ENCODE measurements around the gene CIP2A.

The CIP2A gene

GRCh38 chr3:108510496-108510895, 78.7 kb downstream of the CIP2A start, which contains the start of gene MYH15:
Gene MYH15 (minus strand): TSS chr3:108510596. CDS start chr3:108510530, 66 bp downstream.
- no peak for DNase-seq (ENCODE audit: low read depth)

- DNase-seq (ENCODE audit: low read depth) = no peak
Observed at GRCh38 chr3:108509871-108510270, 79.4 kb downstream of the CIP2A start.

GRCh38 chr3:108509263-108509662, 80.0 kb downstream of the CIP2A start:
- DNase-seq (ENCODE audit: low read depth) = no peak

GRCh38 chr3:108507902-108508301, 81.3 kb downstream of the CIP2A start:
- no peak for DNase-seq (ENCODE audit: low read depth)

DNA sequence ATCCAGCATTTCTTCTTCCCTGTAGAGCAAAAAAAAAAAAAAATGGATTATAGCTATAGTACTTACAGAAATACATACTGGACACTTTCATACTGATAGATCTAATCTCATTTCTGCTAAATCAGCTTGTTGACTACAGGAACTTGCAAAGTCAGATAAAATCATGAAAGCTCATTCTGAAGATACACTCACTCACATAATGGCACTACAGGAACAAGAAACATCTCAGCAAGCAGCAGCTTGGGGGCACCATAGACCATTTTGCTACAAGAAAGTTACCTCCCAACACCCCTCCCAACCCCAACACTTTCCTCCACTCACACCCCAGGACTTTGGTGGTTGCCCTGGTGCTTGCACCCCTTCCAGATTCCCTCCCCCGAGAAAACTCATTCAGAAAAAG, 83.4 kb downstream of the CIP2A start:
- DNase-seq (ENCODE audit: low read depth) = no peak

DNA sequence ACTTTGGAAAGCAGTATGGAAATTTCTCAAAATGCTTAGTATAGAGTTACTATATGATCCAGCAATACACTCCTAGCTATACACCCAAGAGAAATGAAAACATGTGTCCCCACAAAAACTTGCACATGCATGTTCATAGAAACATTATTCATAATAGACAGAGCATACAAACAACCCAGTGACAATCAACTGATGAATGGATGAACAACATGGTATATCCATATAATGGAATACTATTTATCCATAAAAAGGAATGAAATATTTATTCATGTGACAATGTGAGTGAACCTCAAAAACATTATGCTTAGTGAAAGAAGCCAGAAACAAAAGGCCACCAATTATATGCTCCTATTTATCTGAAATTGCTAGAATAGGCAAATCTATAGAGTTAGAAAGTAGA, 85.5 kb downstream of the CIP2A start:
- no peak for DNase-seq (ENCODE audit: low read depth)

DNA sequence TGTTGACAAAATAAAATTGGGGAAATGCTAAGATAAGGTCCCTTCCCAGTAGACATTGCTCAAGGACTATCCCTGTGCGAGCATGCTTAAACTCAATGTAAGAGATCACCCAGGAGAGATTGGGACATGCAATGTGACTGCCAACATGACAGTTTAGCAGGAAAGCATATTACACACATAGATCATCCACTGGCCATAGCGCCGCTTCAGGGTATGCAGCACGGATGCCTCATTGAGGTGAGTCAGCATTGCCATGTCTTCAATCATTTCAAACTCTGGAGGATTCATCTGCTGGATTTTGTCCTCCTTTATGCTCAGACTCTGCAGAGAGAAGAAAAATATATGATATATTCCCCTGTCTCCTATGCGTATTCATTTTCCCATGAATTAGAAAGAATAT, 87.7 kb downstream of the CIP2A start:
- DNase-seq (ENCODE audit: low read depth) = no peak

DNA sequence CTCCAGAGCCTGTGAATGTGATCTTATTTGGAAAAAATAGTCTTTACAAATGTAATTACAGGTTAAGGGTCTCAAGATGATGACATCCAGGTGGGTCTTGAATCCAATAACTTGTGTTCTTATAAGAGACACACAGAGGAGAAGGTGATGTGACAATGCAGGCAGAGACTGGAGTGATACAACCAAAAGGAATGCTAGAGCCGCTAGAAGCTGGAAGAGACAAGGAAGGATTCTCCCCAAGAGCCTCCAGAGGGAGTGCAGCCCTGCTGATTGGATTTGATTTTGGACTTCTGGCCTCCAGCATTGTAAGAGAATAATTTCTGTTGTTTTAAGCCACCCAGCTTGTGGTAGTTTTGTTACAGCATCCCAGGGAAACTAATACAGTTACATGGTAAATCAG, 88.5 kb downstream of the CIP2A start:
- DNase-seq (ENCODE audit: low read depth) = no peak
